GM23248 (cell line): ENCODE results near the gene RASGEF1C.

Source experiments
- EZH2 ChIP-seq: fragments of 200-600 bp; sonication (generic); IDR thresholded peaks from 2 replicates; pipeline ENCODE4 v1.6.1; 2018; ENCODE audit warnings: antibody characterized with exemption, mild to moderate bottlenecking; ENCODE audit not compliant: insufficient read depth, poor library complexity, severe bottlenecking
- EZH2phosphoT487 ChIP-seq: fragments of 200-600 bp; sonication (generic); IDR thresholded peaks from 2 replicates; pipeline ENCODE4 v1.6.1; 2018; ENCODE audit warnings: antibody characterized with exemption, moderate library complexity, mild to moderate bottlenecking, low read depth; ENCODE audit not compliant: insufficient read depth

DNA sequence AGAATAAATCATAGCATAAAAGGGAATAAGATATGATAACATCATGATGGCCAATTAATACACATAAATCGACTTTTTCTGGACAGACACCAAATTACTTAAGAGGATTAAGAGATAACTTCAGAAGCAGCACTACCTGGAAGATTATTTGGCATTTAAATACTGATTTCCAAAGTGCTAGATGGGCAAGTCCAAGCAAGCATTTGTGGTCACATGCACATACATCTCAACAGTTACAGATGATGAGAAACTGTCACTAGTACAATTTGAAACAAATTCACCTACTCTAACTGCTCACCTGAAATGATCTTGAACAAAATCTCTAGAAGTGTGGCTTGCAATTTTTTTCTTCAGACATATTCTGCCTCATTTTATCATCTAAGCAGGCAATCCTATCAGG is 26.8 kb upstream of the RASGEF1C start:
- TF ChIP-seq EZH2, result no peak
- TF ChIP-seq EZH2phosphoT487, result no peak
